Testis (tissue), 2 donors: ENCODE data around the gene CTNNA2.

Experiments
- CTCF ChIP-seq, 3 experiments: fragments of 450-650 bp in 2 of 3; fragments of 200-600 bp in 1 of 3; sonication (generic) in 1 of 3; IDR thresholded peaks; one replicate each; pipeline ENCODE4 v1.5.1; 2016 to 2019; ENCODE audit warnings: antibody characterized with exemption in 3 of 3, mild to moderate bottlenecking in 2 of 3, moderate library complexity in 1 of 3
- POLR2A ChIP-seq: fragments of 450-650 bp; IDR thresholded peaks from one replicate; pipeline ENCODE4 v1.6.1; 2017; ENCODE audit warnings: antibody characterized with exemption, mild to moderate bottlenecking, moderate library complexity

- TF ChIP-seq CTCF (IDR thresholded peaks at IDR 0.05) (no peak), POLR2A (no peak)
These were observed 323.1 kb downstream of the CTNNA2 start for GRCh38 chr2:79835911-79836310.
